Adrenal gland (tissue), 5 donors: ENCODE measurements around the gene HMGB1.

ENCODE experiments used
- CTCF ChIP-seq, 6 experiments: fragments of 450-650 bp in 4 of 6; fragments of 200-600 bp in 2 of 6; sonication (generic) in 1 of 6; IDR thresholded peaks; 1 replicate in 5 of 6; 2 replicates in 1 of 6; pipeline versions ENCODE4 v1.5.1 to v1.8.0; 2016 to 2021; ENCODE audit warnings: antibody characterized with exemption in 6 of 6, mild to moderate bottlenecking in 2 of 6, moderate library complexity in 1 of 6
- POLR2A ChIP-seq, 2 donors: fragments of 450-650 bp; IDR thresholded peaks; one replicate each; pipeline ENCODE4 v1.6.1; 2017; ENCODE audit warnings: antibody characterized with exemption in 2 of 2, mild to moderate bottlenecking in 2 of 2, moderate library complexity in 1 of 2
- donor health status: DM: no; HTN: no; CAD: no.

- no peak for TF ChIP-seq POLR2A (IDR thresholded peaks at IDR 0.05)
- no peak for TF ChIP-seq CTCF (IDR thresholded peaks at IDR 0.05)
These were observed 35.7 kb downstream of the HMGB1 start for GRCh38 chr13:30429721-30430694.
